Ascending aorta (tissue), 2 donors: ENCODE measurements around the gene SLC12A8. TPM values are rescaled to one million over a fixed set of nuclear protein-coding genes. Genes with fewer than 3 reads are reported as not detected.
A peak's percentile ranks its signal among the peaks of the same experiment; 100 is the strongest.

Experiments used
- DNase-seq, 2 donors: peaks; one replicate each; pipeline ENCODE4 v3.0.0-alpha.2; 2019; ENCODE audit warnings: low spot score in 2 of 2
- H3K27ac ChIP-seq, 2 donors: fragments of 200-600 bp; sonication (generic); one replicate each; pipeline ENCODE4 v1.5.1; 2016 to 2017; ENCODE audit warnings: mild to moderate bottlenecking in 1 of 2
- H3K27me3 ChIP-seq: fragments of 200-600 bp; sonication (generic); one replicate; pipeline ENCODE4 v1.5.1; 2017
- H3K36me3 ChIP-seq, 2 donors: fragments of 200-600 bp; sonication (generic); one replicate each; pipeline ENCODE4 v1.5.1; 2016
- H3K4me1 ChIP-seq, 2 donors: fragments of 200-600 bp; sonication (generic); one replicate each; pipeline ENCODE4 v1.5.1; 2016 to 2017; ENCODE audit warnings: mild to moderate bottlenecking in 1 of 2
- H3K4me3 ChIP-seq, 2 donors: fragments of 200-600 bp; sonication (generic); one replicate each; pipeline ENCODE4 v1.5.1; 2016 to 2017; ENCODE audit warnings: mild to moderate bottlenecking in 1 of 2
- H3K9me3 ChIP-seq, 2 donors: fragments of 200-600 bp; sonication (generic); one replicate each; pipeline ENCODE4 v1.5.1; 2016
- CTCF ChIP-seq, 3 experiments: fragments of 200-600 bp in 2 of 3; fragments of 450-650 bp in 1 of 3; sonication (generic) in 2 of 3; IDR thresholded peaks; one replicate each; pipeline ENCODE4 v1.5.1; 2016 to 2019; ENCODE audit warnings: antibody characterized with exemption in 3 of 3, mild to moderate bottlenecking in 1 of 3, moderate library complexity in 1 of 3
- intact Hi-C: fragments of 100-400 bp; cut with DNase I; formaldehyde crosslinking; loops from one replicate; pipeline ENCODE4 v1.15.1; 2023
- total RNA-seq: library from RNA; depleted of rRNA; stranded (reverse); fragments of >200 nt; gene quantifications from one replicate; pipeline ENCODE4 v1.1.0, GENCODE V29; 2016

Gene SLC12A8
- total RNA-seq, 1 donor from 2014 or later: not detected

GRCh38 chr3:125054449-125055329 is 157.9 kb downstream of the SLC12A8 start:
- H3K4me3 ChIP-seq: peak overlapping the region; percentile 72 to 93
- peak overlapping the region; percentile 95 to 98 for H3K27ac ChIP-seq
- no peaks in the 10 kb centered on the region for H3K27me3 ChIP-seq
- H3K9me3 ChIP-seq: no peaks in the 10 kb centered on the region
- TF ChIP-seq CTCF (IDR thresholded peaks at IDR 0.05): peak in 1 of 3 experiments; percentile 24
- peaks cover 21 to 47% of the 10 kb centered on the region in 2 donors for H3K4me1 ChIP-seq
- intact Hi-C loops: loop anchor here (5.0 to 10.0 kb wide), 3 partner anchors 270 to 1670 kb away; partner anchors contain the start of gene OSBPL11
- DNase-seq: no peak
- H3K36me3 ChIP-seq: no peaks in the 10 kb centered on the region

- no peaks in the 10 kb centered on the region for H3K27me3 ChIP-seq
- peak overlapping the region; percentile 72 to 93 for H3K4me3 ChIP-seq
- DNase-seq: no peak
- intact Hi-C loops: loop anchor here (5.0 to 10.0 kb wide), 3 partner anchors 269 to 1669 kb away; partner anchors contain the start of gene OSBPL11
- peak overlapping the region; percentile 95 to 98 for H3K27ac ChIP-seq
- no peak for TF ChIP-seq CTCF (IDR thresholded peaks at IDR 0.05)
- no peaks in the 10 kb centered on the region for H3K9me3 ChIP-seq
- no peaks in the 10 kb centered on the region for H3K36me3 ChIP-seq
- peaks cover 21 to 47% of the 10 kb centered on the region in 2 donors for H3K4me1 ChIP-seq
Measured at GRCh38 chr3:125054062-125054448, 158.5 kb downstream of the SLC12A8 start.

- no peak for DNase-seq
- Histone ChIP-seq H3K4me1 (peaks cover 21 to 52% of the 10 kb centered on the region in 2 donors), H3K36me3 (no peaks in the 10 kb centered on the region), H3K27me3 (no peaks in the 10 kb centered on the region), H3K27ac (peak overlapping the region; percentile 95 to 98), H3K4me3 (peak overlapping the region in 1 of 2 donors; percentile 93), H3K9me3 (no peaks in the 10 kb centered on the region)
- no peak for TF ChIP-seq CTCF (IDR thresholded peaks at IDR 0.05)
- intact Hi-C loops: loop anchor here (5.0 to 10.0 kb wide), 3 partner anchors 269 to 1669 kb away; partner anchors contain the start of gene OSBPL11
Measured at GRCh38 chr3:125053304-125053699, 159.2 kb downstream of the SLC12A8 start.

- no peak for TF ChIP-seq CTCF (IDR thresholded peaks at IDR 0.05)
- Histone ChIP-seq H3K4me1 (peaks cover 21 to 51% of the 10 kb centered on the region in 2 donors), H3K4me3 (peak overlapping the region; percentile 38 to 93), H3K27ac (peak overlapping the region; percentile 95 to 98), H3K36me3 (no peaks in the 10 kb centered on the region), H3K9me3 (no peaks in the 10 kb centered on the region), H3K27me3 (no peaks in the 10 kb centered on the region)
- peak in 1 of 2 donors; percentile 80 for DNase-seq
- intact Hi-C loops: loop anchor here (1.0 to 10.0 kb wide), 4 partner anchors 9 to 1668 kb away; partner anchors contain the start of gene OSBPL11
Measured at GRCh38 chr3:125052624-125053303, 159.8 kb downstream of the SLC12A8 start.

- Histone ChIP-seq H3K4me1 (peaks cover 21 to 43% of the 10 kb centered on the region in 2 donors), H3K27ac (peak overlapping the region; percentile 95 to 98)
- no peak for TF ChIP-seq CTCF (IDR thresholded peaks at IDR 0.05)
Measured at GRCh38 chr3:125051715-125052581, 160.6 kb downstream of the SLC12A8 start.

More at GRCh38 chr3:125051715-125052581, 160.6 kb downstream of the SLC12A8 start:
- Histone ChIP-seq H3K4me3 (peak overlapping the region; percentile 38 to 93), H3K27me3 (no peaks in the 10 kb centered on the region), H3K9me3 (no peaks in the 10 kb centered on the region), H3K36me3 (no peaks in the 10 kb centered on the region)
- intact Hi-C loops: loop anchor here (1.0 to 10.0 kb wide), 4 partner anchors 9 to 1667 kb away; partner anchors contain the start of gene OSBPL11
- DNase-seq: peak in 1 of 2 donors; percentile 93
